ENCODE measurements around the gene ENGASE. TPM values are rescaled to one million over a fixed set of nuclear protein-coding genes. Genes with fewer than 3 reads are reported as not detected.

ENGASE gene
- total and polyA plus RNA-seq, 2 experiments from 2014 or later, result 48.8 to 69.8 TPM

DNA sequence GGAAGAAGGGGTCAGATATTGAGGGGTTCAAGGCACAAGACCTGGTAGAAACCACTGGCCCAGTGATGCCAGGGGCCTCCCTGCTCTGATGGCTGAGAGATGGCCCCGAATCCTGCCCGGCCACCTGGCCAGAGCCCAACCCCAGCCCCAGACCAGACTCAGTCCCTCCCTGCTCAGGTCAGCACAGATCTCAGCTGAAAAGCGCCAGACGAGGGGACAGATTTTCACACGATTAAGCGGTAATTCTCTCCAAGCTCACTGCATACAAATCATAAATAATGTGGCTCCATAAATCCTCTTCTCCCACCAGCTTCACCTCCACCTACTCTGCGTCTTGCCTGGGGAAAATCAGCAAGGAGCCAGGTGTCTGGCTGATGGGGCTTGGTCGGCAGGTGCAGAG lies 57.1 kb downstream of the ENGASE start:
- Histone ChIP-seq H3K4me3 (no peak overlapping the region), H3K27ac (no peak overlapping the region), H3K36me3 (no peaks in the 10 kb centered on the region), H3K9me3 (ENCODE audit: low read depth) (no peaks in the 10 kb centered on the region), H3K4me1 (ENCODE audit: low read depth) (no peaks in the 10 kb centered on the region), H3K27me3 (no peaks in the 10 kb centered on the region)
- no peak for DNase-seq (ENCODE audit: low read depth in 1 of 2, low spot score in 1 of 2)
- TF ChIP-seq, protein P1, sequence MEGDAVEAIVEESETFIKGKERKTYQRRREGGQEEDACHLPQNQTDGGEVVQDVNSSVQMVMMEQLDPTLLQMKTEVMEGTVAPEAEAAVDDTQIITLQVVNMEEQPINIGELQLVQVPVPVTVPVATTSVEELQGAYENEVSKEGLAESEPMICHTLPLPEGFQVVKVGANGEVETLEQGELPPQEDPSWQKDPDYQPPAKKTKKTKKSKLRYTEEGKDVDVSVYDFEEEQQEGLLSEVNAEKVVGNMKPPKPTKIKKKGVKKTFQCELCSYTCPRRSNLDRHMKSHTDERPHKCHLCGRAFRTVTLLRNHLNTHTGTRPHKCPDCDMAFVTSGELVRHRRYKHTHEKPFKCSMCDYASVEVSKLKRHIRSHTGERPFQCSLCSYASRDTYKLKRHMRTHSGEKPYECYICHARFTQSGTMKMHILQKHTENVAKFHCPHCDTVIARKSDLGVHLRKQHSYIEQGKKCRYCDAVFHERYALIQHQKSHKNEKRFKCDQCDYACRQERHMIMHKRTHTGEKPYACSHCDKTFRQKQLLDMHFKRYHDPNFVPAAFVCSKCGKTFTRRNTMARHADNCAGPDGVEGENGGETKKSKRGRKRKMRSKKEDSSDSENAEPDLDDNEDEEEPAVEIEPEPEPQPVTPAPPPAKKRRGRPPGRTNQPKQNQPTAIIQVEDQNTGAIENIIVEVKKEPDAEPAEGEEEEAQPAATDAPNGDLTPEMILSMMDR (IDR thresholded peaks at IDR 0.05; ENCODE audit: low read depth, low read length), result no peak

DNA sequence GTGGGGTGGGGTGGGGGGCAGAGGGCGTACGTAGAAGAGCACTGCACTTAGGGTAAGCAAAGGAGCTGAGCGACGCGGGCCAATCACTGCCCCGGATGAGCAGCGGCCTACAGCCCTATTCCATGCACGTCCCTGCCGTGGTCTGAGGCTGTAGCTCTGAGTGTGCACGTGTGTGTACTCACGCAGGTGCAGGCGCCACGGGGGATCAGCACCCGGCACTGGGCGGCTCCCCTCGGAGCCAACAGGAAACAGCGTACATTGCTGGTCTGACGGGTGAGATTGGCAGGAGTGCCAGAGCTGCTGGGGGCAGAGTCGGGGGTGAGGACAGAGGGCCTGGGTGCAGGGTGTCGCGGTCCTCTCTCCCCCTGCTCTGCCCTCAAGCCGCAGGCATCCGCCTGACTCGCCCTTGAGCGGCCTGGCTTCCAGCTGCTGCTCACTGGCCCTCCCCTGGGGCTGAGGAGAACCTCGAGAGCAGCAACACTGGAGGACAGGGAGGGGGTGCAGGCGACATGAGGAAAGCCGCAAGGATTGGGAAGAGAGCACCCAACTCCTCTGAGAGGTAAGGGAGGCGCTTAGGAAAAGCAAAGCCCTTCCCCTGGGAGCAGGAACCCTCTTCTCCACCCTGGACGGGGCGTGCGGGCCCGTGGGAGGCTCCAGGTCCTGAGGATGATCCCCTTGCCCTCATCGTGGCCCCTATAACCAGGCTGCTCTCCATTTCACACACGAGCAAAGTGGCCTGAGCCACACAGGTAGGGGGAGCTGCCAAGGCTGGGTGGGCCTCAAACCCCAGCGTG lies 57.8 kb downstream of the ENGASE start:
- Histone ChIP-seq H3K27me3 (no peaks in the 10 kb centered on the region), H3K36me3 (no peaks in the 10 kb centered on the region), H3K9me3 (ENCODE audit: low read depth) (no peaks in the 10 kb centered on the region), H3K4me3 (no peak overlapping the region), H3K27ac (no peak overlapping the region), H3K4me1 (ENCODE audit: low read depth) (no peaks in the 10 kb centered on the region)
- DNase-seq (ENCODE audit: low read depth in 1 of 2, low spot score in 1 of 2), result no peak
- TF ChIP-seq, protein P1 (IDR thresholded peaks at IDR 0.05; ENCODE audit: low read depth, low read length), result no peak

DNA sequence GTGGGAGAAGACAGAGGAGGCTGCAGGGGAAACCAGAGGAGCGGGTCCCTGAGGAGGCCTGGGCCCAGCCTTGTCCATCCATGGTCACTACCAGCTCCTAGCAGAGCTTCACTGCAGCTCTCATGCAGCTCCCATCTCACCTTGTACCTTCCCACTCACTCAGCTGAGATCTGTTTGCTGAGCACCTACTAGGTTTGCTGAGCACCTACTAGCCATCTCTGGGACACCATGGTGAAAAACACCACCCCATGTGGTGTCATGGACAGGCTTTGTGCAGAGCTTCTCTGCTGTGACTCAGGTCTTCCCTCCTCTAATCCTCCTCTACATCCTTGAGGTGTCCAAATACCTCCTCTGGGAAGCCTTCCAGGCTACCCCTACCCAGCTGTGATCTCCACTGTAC lies 58.6 kb downstream of the ENGASE start:
- Histone ChIP-seq H3K4me1 (ENCODE audit: low read depth) (no peaks in the 10 kb centered on the region), H3K36me3 (no peaks in the 10 kb centered on the region), H3K4me3 (no peak overlapping the region), H3K9me3 (ENCODE audit: low read depth) (no peaks in the 10 kb centered on the region), H3K27me3 (no peaks in the 10 kb centered on the region), H3K27ac (no peak overlapping the region)
- DNase-seq (ENCODE audit: low read depth in 1 of 2, low spot score in 1 of 2), result no peak
- TF ChIP-seq, protein P1 (IDR thresholded peaks at IDR 0.05; ENCODE audit: low read depth, low read length), result no peak

DNA sequence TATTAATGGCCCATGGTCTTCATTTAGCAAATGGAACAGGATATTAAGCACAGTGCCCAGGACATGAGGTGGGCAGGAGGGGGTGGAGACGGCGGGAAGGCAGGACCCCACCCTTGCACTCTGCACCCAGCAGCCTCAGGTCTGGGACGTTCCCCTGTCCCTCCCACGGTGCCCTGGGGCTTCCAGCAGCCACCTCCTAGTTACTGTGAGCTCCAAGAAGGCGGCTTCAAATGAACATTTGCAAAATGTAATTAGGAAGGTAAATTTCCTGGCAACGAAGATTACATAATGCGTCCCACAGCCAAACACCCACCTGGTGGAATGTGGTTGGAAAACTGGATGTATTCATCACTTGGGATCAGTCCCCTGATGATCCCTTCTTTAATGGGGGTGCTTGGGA lies 59.4 kb downstream of the ENGASE start:
- TF ChIP-seq, protein P1 (IDR thresholded peaks at IDR 0.05; ENCODE audit: low read depth, low read length), result no peak
- Histone ChIP-seq H3K27ac (no peak overlapping the region), H3K9me3 (ENCODE audit: low read depth) (no peaks in the 10 kb centered on the region), H3K4me1 (ENCODE audit: low read depth) (no peaks in the 10 kb centered on the region), H3K36me3 (no peaks in the 10 kb centered on the region), H3K4me3 (no peak overlapping the region), H3K27me3 (no peaks in the 10 kb centered on the region)
- no peak for DNase-seq (ENCODE audit: low read depth in 1 of 2, low spot score in 1 of 2)

DNA sequence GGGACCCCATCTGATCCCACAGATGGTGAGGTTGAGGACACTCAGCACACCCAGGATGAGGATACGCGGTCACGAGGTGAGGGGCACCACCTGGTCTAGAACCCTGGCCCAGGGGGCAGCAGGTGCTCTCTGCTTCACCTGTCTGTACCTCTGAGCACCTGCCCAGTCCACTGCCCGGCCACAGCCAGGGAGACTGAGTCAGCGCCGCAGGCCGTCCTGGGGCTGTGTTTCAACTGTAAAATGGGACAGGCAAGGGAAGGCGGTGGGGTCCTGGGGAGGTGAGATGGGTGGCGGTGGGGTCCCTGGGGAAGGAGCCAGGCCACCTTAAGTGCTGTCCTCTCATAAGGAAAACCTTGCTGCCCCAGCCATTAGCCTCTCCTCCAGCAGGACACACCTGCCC lies 60.4 kb downstream of the ENGASE start:
- Histone ChIP-seq H3K36me3 (no peaks in the 10 kb centered on the region), H3K4me3 (no peak overlapping the region), H3K4me1 (ENCODE audit: low read depth) (no peaks in the 10 kb centered on the region), H3K27ac (no peak overlapping the region), H3K27me3 (no peaks in the 10 kb centered on the region), H3K9me3 (ENCODE audit: low read depth) (no peaks in the 10 kb centered on the region)
- TF ChIP-seq, protein P1 (IDR thresholded peaks at IDR 0.05; ENCODE audit: low read depth, low read length), result no peak
- DNase-seq (ENCODE audit: low read depth in 1 of 2, low spot score in 1 of 2), result no peak

All from cardiac muscle cell (in vitro differentiated cells and primary cell).